GM18909 (cell line): ENCODE measurements around the gene ARRDC5.
A peak's percentile ranks its signal among the peaks of the same experiment; 100 is the strongest.
"Not testable (repeated sequence)": the region's sequence is repeated elsewhere in the genome, so short reads cannot be mapped to it uniquely, and the experiment has no call there.

ENCODE experiments used
- ATAC-seq: cut with Tn5 transposase; IDR thresholded peaks from one replicate; pipeline ENCODE4 v1.9.1; 2021; ENCODE audit warnings: mild to moderate bottlenecking; ENCODE audit not compliant: unreplicated experiment, poor library complexity

Gene ARRDC5

DNA sequence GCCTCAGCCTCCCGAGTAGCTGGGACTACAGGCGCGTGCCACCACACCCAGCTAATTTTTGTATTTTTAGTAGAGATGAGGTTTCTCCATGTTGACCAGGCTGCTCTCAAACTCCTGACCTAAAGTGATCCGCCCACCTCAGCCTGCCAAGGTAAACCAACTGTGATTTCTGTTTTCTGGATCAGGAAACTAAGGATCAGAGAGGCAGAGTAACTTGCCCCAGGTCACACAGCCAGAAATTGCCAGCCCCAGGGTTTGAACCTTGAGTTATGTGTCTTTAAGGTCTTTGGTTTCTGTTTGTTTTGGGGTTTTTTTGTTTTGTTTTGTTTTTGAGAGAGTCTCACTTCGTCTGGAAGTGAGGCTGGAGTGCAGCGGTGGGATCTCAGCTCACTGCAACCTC, 31.0 kb downstream of the ARRDC5 start:
- ATAC-seq = no peak

DNA sequence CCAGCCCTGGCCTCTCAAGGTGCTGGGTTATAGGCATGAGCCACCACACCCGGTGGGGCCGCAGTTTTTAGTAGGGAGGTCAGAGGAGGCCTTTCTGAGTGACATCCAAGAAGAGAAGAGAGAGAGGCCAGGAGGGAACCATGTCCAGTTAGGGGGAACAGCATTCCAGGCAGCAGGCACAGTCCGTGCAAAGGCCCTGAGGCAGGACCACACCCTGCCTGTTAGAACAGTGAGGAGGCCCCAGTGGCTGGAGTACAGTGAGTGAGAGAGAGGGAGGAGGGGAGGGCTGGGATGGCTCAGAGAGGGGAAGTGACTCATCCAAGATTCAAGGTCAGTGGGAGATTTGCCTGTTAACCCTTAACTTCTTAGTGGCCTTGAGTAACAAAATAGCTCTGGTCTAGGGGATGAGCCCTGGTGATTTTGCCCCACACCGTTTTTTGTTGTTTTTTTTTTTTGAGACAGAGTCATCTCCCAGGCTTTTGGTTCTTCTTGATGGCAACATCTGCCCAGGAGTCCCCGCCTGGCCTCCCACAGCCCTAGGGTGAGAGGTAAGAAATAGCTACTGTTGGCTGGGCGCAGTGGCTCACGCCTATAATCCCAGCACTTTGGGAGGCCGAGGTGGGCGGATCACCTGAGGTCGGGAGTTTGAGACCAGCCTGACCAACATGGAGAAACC, 32.5 kb downstream of the ARRDC5 start:
- no peak for ATAC-seq

DNA sequence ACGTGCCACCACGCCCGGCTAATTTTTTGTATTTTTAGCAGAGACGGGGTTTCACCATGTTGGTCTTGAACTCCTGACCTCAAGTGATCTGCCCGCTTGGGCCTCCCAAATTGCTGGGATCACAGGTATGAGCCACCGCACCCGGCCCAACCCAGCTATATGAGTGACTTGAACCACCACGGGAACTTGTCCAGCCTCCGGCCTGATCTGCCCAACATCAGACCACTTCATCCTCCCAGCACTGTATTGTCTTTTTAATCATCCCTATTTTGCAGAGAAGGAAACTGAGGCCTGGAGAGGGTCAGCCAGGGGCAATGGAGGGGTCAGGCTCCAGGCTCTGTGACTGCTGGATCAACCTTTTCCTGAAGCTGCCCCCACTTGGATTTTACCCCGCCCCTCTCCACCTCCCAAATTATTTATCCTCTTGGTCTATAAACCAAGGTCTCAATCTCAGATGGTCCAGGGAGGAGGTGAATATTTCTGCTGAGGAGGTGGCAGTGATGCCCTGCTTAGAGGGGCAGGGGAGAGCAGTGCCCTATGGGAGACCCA, 34.3 kb downstream of the ARRDC5 start:
- no peak for ATAC-seq

DNA sequence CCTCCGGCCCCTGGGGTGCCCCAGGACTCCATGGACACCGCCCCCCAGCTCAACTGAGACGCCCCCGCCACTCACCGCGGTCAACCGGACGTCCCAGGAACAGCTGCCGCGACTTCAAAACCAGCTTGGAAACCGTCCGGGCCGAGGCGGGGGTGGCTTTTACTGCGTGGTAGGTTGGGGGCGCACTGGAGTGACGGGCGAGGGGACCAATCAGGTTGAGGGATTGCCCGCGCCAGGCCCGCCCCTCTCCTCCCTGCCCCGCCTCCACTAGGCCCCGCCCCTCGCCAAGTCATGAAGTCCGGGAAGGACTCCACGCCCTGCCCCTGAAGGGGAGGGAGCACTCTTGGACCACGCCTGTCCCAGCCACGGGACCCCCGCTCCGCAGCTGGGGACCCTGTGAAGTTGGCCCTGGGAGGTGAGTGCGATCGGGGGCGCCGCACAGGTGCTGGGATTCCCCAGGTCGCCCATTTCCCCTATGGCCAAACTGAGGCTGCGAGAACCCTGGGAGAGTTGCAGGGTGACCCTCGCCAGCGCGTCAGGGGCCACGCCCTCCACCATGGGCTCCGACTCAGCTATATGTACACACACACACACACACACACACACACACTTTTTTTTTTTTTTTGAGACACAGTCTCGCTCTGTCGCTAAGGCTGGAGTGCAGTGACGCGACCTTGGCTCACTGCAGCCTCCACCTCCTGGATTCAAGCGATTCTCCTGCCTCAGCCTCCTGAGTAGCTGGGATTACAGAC, 35.0 kb downstream of the ARRDC5 start, which contains the start of gene PLIN3:
Gene PLIN3, minus strand, starts transcription at position 134 of the 752 bp plus-strand sequence. CDS start 6,273 bp downstream, outside the sequence.
- peak; percentile 68 for ATAC-seq

DNA sequence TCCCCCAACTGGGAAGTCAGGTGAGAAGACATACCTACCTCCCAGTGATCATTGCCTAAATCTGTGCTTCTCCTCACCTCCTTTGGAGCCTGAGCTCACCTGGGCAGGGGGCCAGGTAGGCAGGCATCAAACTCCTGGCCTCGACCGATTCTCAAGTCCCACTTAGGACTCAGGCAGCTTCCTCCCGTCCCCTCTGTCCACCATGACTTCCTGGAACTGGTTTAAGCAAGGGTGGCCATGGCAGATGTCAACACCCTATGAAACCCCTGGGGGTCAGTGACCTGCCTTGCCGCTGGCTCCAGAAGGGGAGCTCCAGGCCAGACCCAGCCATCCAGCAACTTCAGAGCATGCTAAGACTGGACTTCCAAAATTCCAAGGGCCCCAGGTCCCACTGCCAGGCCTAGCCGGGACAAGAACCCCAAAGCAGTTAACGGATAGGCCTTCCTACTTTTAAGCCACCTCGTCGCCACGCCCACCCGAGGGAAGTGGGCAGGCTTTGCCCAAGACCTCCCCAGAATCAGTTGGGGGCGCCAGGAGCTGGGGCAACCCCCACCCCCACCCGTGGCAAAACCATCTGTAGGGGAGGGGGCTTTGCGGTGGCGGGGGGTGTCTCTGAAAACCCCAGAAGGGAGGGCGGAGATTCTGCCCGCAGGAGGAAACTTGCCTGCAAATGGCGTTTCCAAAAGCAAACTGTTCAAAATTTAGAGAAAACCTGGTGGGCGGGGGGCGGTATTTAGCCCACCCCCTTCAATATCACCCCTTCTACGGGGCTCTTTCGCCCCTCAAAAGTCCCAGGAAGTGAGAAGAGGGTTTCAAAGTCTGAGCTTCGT, 35.9 kb downstream of the ARRDC5 start:
- ATAC-seq = no peak

DNA sequence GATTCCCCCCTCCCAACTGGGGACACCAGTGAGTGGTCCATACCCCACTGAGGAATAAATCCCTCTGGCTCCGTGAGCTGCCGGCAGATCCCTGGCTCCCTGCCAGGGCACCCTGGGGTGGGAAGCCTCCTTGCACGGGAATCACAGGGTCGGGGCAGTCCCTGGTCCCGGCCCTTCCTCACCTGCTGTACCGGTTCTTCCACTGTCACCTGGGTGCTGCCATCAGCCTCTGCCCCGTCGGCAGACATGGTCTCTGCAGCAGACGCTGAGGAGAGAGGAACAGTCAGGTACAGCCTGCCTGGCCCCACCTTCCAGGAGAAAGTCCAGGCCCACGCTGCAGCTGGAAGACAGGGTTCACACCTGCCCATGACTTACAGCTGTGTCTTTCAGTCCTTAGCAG, 41.5 kb downstream of the ARRDC5 start:
- no peak for ATAC-seq

DNA sequence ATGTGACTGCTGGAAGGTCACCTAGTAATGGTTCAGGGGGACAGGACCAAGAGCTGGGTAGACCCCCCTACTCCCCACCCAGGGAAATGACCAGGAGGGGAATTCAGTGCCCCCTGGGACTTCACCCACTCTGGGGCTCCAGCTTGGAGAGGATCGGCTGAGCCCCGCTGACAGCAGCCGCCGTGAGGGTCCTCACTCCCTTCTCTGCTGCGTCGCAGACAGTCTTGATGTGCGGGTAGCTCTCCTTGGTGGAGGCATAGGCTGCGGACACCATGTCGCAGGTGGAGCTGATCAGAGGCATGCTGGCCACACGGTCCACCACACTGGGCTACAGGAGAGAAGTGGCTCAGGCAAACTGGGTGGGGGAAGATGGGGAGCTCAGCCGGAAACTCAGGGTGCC, 43.0 kb downstream of the ARRDC5 start:
- no peak for ATAC-seq

DNA sequence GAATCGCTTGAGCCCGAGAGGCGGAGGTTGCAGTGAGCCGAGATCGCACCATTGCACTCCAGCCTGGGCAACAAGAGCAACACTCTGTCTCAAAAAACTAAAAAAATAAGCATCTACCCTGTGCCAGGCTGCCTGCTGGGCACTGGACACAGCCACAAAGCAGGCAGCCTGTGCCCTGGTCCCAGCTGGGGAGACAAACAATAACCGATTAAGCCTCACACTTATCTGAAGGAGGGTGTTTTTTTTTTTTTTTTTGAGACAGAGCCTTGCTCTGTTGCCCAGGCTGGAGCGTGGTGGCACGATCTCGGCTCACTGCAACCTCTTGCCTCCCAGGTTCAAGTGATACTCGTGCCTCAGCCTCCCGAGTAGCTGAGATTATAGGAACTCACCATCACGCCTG, 46.2 kb downstream of the ARRDC5 start:
- not testable (repeated sequence) for ATAC-seq

DNA sequence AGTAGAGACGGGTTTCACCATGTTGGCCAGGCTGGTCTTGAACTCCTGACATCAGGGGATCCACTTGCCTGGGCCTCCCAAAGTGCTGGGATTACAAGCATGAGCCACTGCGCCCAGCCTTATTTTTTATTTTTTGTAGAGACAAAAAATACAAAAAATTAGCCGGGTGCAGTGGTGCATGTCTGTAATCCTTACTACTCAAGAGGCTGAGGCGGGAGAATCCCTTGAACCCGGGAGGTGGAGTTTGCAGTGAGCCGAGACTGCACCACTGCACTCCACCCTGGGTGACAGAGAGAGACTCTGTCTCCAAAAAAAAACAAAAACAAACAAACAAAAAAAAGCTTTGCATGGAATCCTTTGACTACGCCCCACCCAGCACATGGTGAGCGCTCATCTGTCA, 49.2 kb downstream of the ARRDC5 start:
- not testable (repeated sequence) for ATAC-seq

DNA sequence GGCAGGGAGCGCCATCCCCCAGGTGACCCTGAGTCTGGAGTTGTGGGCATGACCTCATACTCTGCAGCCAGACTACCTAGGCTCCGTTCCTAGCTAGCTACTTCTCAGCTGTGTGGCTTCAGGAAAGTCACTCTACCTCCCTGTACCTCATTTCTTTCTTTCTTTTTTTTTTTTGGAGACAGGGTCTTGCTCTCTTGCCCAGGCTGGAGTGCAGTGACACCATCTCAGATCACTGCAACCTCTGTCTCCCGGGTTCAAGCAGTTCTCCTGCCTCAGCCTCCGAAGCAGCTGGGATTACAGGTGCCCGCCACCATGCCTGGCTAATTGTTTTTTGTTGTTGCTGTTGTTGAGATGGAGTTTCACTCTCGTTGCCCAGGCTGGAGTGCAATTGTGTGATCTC, 50.2 kb downstream of the ARRDC5 start:
- ATAC-seq = no peak

DNA sequence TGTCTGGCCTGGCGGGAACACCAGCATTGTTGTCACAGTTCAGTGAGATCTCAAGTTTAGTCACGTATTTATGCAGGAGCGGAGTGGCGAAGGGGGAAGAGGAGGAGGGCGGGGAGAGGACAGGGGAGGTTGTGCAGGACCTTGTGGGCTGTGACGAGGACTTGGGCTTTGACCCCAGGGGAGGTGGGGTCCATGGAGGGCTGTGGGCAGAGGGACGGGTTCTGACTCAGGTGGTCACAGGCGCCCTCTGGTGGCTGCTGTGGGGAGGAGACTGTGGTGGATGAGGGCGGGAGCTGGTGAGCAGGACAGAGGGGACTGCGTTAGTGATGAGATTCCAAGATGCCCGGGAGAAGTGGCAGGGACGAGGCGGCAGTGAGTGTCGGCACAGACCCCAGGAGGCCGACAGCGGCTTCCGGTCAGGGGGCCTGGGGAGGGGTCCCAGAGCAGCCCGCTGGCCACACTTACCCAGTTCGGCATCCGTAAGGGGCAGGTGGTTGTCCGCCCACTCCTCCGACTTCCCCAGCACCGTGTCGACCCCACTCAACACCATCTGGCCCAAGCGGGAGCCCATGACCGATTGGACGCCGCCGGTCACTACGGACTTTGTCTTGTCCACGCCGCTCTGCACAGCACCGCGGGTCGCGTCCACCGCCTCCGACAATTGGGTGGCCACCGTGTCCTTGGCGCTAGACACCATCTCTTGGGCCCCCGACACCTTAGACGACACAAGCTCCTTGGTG, 51.0 kb downstream of the ARRDC5 start:
- no peak for ATAC-seq

DNA sequence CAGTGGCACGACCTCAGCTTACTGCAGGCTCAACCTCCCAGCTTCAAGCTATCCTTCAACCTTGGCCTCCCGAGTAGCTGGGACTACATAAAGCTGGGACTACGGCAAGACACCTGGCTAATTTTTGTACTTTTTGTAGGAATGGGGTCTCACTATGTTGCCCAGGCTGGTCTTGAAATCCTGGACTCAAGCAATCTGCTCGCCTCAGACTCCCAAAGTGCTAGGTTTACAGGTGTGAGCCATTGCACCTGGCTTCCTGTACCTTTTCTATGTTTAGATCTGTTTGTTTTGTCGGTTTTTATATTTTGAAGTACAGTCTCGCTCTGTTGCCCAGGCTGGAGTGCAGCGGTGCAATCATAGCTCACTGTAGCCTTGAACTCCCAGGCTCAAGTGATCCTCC, 53.7 kb downstream of the ARRDC5 start:
- no peak for ATAC-seq

DNA sequence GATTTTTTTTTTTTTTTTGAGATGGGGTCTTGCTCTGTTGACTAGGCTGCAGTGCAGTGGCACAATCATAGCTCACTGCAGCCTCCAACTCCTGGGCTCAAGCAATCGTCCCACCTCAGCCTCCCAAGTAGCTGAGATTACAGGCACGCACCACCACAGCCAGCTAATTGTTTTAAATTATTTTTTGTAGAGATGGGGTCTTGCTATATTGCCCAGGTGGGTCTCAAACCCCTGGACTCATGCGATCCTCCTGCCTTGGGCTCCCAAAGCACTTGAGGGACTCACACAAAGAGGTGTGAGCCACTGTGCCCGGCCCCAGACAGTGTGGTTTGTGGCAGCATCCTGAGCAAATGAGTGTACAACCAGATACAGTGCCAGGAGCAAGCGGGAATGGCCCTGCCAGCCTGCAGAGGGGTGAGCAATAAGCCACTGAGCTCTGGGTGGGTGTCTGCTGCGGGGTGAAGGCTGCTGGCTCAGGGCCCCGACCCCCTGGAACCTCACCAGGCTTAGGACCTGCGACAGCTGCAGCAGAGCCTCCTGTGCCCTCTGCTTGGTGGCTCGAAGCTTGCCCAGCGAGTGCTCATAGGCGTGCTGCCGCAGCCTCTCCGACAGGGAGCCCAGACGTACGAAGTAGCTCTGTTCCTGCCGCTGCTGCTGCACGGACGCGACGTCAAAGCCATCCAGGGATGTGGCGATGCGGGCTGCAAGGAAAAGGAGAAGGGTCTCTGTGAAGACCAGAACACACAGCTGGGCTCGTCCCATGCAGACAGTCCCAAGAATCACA, 55.3 kb downstream of the ARRDC5 start:
- ATAC-seq = no peak

DNA sequence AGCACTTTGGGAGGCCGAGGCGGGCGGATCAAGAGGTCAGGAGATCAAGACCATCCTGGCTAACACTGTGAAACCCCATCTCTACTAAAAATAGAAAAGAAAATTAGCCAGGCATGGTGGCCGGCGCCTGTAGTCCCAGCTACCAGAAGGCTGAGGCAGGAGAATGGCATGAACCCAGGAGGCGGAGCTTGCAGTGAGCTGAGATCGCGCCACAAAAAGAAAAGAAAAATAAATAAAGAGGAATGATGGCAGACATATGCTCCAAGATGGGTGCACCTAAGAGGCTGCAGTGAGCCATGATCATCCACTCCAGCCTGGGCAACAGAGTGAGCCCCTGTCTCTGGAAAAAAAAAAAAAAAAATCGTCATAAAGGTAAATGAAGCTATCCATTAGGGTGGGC, 56.7 kb downstream of the ARRDC5 start:
- not testable (repeated sequence) for ATAC-seq

DNA sequence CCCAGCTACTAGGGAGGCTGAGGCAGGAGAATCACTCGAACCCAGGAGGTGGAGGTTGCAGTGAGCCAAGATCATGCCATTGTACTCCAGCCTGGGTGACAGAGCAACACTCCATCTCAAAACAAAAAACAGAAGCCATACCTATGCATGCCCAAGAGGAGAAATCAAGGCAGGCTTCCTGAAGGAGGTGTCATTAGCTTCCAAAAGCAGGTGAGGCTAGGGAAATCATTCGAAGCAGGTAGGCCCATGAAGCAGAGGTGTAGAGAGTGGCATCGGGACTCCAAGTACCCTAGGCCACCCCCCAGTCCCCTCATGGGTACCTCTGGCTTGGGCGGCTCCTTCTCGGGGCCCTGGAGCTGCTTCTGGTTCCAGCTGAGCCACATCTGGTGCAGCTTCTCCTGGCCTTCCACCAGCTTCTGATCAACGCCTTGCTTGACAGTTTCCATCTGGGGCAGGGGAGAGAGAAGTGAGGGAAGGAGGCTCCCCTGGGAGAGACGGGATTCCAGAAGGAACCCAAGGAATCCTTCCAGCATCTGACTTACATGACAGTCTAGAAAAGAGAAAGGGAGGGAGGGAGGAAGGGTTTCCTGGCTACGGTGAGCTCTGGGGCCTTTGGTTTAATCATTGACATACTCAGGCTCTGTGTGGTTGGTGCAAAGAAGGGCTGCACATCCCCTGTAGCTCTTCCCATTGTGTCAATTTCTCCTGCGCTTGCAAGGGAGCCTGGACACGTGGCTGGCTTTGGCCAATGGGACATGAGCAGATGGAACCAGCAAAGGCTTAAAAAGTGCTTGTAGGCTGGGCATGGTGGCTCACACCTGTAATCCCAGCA, 58.1 kb downstream of the ARRDC5 start:
- ATAC-seq = no peak

DNA sequence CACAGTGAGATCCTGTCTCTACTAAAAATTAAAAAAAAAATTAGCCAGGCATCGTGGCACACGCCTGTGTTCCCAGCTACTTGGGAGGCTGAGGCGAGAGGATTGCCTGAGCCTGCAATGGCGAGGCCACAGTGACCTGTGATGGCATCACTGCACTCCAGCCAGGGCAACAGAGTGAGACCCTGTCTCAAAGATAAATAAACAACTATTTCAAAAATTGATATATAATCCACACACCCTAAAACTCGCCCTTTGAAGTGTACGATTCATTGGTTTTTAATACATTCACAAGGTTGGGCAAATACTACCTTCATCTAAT, 59.1 kb downstream of the ARRDC5 start:
- ATAC-seq = no peak
